ENCODE data around the gene ZXDC.

Gene ZXDC

DNA sequence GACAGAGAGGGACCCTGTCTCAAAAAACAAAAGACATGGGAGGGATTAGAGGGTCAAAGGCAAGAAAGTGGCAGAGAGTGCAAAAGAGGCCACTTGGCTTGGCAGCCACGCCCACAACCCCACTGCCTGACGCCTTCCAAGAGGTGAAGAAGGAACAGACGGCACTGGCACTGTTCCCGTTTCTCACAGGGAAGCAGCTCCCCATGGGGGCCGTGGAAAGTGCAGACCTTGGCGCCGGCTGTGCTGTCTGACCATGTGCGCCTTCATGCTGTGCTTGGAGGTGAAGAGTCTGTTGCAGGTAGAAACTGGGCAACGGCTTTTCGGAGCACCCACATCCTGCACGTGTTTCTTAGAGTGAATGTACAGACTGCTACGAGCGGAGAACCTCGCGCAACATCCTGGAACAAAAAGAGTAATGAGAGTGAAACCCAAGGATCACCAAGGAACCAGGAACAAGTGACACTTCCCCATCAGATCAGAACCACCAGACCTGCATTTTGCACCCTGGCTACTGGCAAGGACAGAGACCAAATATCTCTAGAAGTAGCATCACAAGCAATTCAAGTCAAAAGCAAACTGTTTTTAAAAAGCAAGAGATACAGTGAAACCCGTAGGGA, 9.7 kb downstream of the ZXDC start:
- H3K4me3 ChIP-seq (replicated peaks; ENCODE audit: low read depth, low read length), result no peak overlapping the region
- TF ChIP-seq, protein P1, sequence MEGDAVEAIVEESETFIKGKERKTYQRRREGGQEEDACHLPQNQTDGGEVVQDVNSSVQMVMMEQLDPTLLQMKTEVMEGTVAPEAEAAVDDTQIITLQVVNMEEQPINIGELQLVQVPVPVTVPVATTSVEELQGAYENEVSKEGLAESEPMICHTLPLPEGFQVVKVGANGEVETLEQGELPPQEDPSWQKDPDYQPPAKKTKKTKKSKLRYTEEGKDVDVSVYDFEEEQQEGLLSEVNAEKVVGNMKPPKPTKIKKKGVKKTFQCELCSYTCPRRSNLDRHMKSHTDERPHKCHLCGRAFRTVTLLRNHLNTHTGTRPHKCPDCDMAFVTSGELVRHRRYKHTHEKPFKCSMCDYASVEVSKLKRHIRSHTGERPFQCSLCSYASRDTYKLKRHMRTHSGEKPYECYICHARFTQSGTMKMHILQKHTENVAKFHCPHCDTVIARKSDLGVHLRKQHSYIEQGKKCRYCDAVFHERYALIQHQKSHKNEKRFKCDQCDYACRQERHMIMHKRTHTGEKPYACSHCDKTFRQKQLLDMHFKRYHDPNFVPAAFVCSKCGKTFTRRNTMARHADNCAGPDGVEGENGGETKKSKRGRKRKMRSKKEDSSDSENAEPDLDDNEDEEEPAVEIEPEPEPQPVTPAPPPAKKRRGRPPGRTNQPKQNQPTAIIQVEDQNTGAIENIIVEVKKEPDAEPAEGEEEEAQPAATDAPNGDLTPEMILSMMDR (IDR thresholded peaks at IDR 0.05; ENCODE audit: low read length, missing control alignments), result no peak

DNA sequence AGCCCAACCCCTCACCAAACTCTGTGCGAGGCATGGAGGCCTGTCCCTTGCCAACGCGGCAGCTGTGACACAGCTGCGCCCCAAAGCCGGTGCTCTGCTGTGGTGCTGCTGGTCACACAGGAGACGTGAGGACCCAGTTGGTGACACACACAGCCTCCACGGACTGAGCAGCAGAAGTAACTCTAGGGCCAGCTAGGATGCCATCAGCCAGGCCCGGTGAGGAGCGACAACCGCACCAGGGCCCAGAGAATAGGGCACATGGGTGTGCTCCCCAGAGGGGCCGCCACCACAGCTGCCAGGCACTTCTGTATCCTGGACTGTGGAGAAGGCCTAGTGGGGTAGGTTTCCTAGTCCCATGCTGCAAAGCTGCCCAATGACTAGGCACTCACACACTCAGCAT, 10.7 kb downstream of the ZXDC start:
- H3K4me3 ChIP-seq (replicated peaks; ENCODE audit: low read depth, low read length), result no peak overlapping the region
- TF ChIP-seq, protein P1 (IDR thresholded peaks at IDR 0.05; ENCODE audit: low read length, missing control alignments), result no peak
- no peak for DNase-seq (ENCODE audit: low read depth)

More for the DNA sequence above, 9.7 kb downstream of the ZXDC start:
- no peak for DNase-seq (ENCODE audit: low read depth)

DNA sequence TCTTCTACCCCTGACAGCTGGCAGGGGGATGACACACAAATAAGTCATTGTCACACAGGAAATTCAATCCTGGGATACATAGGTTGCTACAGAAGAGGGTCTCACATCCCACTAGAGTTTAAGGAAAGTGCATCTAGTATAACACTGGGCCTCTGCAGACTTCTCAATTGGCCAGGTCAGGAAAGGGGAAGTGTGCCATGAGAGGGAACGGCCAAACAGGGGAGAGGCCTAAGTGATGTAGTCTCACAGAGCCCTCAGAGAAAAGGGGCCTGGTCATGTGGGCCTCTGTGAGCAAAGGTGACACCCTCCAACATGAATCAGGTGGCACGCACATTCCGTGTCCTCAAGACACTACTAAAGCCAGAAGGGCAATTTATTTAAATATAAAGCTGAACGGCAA, 11.2 kb downstream of the ZXDC start:
- H3K4me3 ChIP-seq (replicated peaks; ENCODE audit: low read depth, low read length), result no peak overlapping the region
- DNase-seq (ENCODE audit: low read depth), result no peak
- TF ChIP-seq, protein P1 (IDR thresholded peaks at IDR 0.05; ENCODE audit: low read length, missing control alignments), result no peak

DNA sequence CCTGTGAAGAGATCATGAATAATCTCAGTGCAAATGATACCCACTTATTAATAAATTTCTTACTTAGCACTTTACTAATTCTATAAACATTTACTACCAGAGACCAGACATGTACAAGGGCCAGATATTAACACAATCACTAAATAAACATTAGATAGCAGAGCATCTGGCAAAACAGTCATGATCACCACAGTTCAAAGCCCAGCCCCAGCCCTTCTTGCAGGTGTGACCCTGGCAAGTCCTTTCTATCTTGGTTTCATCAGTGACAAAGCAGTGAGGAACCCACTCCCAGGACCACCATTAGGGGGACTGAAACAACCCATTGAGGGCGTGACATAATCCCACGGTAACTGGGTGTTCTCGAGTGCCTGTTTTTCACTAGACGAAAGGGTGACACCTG, 11.6 kb downstream of the ZXDC start:
- no peak overlapping the region for H3K4me3 ChIP-seq (replicated peaks; ENCODE audit: low read depth, low read length)
- DNase-seq (ENCODE audit: low read depth), result no peak
- TF ChIP-seq, protein P1 (IDR thresholded peaks at IDR 0.05; ENCODE audit: low read length, missing control alignments), result no peak

DNA sequence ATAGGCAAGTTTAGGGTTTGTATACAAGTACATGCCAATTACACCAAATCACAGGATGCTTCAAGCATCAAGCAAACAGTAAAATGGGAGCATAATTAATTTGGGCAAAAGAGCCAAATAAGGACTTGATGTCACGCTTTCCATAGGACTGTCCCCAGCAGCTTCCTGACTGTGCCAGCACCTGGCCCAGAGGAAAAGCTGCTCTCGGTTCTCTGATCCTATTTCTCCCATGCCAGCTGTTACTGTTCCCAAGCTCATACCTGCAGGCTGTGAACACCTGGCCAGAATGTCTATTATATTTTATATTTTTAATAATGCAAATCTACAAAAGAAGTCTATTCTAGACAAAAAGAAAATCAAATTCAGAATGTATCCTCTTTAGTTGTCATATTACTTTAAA, 12.2 kb downstream of the ZXDC start:
- TF ChIP-seq, protein P1 (IDR thresholded peaks at IDR 0.05; ENCODE audit: low read length, missing control alignments), result no peak
- no peak for DNase-seq (ENCODE audit: low read depth)
- no peak overlapping the region for H3K4me3 ChIP-seq (replicated peaks; ENCODE audit: low read depth, low read length)

DNA sequence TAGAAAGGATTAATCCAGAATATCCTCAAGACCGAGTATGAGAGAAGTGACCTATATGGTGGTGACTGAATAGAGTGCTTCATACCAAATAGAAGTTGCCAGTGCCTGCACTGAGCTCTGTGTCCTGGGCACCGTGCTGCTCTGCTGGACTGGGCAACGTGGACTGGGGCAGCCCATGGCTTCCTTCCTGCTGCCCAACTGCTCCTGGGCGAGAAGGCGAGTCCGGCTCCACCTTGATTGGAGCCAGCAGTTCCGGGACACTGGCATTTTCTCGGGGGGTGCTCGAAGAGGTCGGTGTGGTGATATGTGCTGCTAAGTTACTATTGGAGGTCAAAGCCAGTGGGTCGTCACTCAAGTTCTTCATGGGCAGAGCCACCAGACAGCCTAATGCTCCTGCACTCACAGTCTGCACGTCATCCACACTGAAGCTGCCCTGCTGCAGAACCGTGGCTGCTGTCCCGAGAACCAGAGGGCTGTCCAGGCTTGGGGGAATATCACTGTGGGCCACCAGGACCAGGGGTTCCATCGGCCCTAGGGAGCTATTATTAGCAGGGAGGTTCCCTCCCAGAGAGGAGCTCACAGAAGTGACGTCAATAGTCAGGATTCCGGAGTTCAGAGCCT, 14.1 kb downstream of the ZXDC start:
- TF ChIP-seq, protein P1 (IDR thresholded peaks at IDR 0.05; ENCODE audit: low read length, missing control alignments), result no peak
- H3K4me3 ChIP-seq (replicated peaks; ENCODE audit: low read depth, low read length), result no peak overlapping the region
- DNase-seq (ENCODE audit: low read depth), result no peak

DNA sequence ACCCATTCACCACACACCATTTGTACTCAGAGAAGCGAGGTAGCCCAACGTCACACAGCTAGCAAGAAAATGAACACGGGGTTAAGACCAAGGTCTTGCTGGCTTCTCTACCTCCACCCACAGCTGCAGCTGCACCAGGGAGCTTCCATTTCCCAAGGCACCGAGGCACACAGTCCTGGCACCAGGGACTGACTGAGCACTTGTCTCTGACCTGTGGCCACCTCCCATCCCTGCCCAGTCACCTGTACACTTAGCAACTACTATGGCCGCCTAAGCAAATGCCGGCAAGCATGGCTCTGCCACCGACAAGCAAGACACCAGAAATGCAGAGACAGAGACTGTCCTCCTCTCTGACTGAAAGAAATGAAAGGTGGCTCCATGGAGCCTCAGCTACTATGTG, 15.3 kb downstream of the ZXDC start:
- no peak overlapping the region for H3K4me3 ChIP-seq (replicated peaks; ENCODE audit: low read depth, low read length)
- DNase-seq (ENCODE audit: low read depth), result no peak
- TF ChIP-seq, protein P1 (IDR thresholded peaks at IDR 0.05; ENCODE audit: low read length, missing control alignments), result no peak

Data from fibroblast of pulmonary artery (primary cell).